Measurements from ENCODE around the gene TRPM3. TPM values are rescaled to one million over a fixed set of nuclear protein-coding genes. Genes with fewer than 3 reads are reported as not detected.

TRPM3 gene
- total and polyA plus RNA-seq, 2 of the 13 experiments (the other 11 are each of a cell fraction or from before 2014, with no cell fraction given): not detected

DNA sequence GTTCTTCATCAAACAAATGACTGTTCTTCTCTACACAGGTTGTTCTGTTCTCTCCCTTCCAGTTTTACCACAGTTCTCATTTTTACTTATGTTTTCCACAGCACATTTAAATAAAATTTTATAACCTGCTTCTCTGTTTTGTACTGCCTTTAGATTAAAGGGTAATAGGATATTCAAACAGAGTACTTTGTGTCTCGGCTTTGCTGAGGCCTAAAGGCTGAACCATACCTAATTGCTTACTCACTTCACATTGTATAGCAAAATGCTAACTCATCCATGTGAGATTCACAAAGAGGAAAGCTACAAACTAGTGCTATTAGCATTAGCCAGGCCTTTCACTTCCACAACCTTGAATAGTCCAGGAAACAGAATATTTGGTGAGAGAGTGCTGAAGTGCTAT is 200.3 kb downstream of the TRPM3 start:
- Histone ChIP-seq H3K27me3 (ENCODE audit: control insufficient read depth in 1 of 2, insufficient read depth in 2 of 2, low read length in 2 of 2) (no peaks in the 10 kb centered on the region), H3K9ac (ENCODE audit: insufficient read depth, low read depth, low read length) (no peak overlapping the region), H3K9me3 (ENCODE audit: low read length) (no peaks in the 10 kb centered on the region), H3K27ac (ENCODE audit: extremely low read length, insufficient read depth, low read length) (no peak overlapping the region), H4K20me1 (ENCODE audit: insufficient read depth, low read length) (no peaks in the 10 kb centered on the region), H3K36me3 (replicated peaks in 1 of 2; ENCODE audit: control insufficient read depth in 1 of 2, insufficient read depth in 2 of 2, low read length in 2 of 2) (no peaks in the 10 kb centered on the region), H2AFZ (ENCODE audit: low read length) (no peak overlapping the region), H3K4me2 (ENCODE audit: low read depth, low read length) (no peak overlapping the region), H3K79me2 (ENCODE audit: insufficient read depth, low read length) (no peaks in the 10 kb centered on the region), H3K4me3 (replicated peaks in 1 of 3; ENCODE audit: insufficient read depth in 1 of 3, low read depth in 2 of 3, low read length in 3 of 3) (no peak overlapping the region), H3K4me1 (ENCODE audit: insufficient read depth, low read length) (no peaks in the 10 kb centered on the region)
- FAIRE-seq (no peak), ATAC-seq (no peak), DNase-seq (ENCODE audit: low spot score) (no peak)
- POLR2A ChIA-PET: no interaction called here
- in situ Hi-C loops (cut with HindIII; ENCODE audit: extremely low pct_ligation_motif_present, low pct_unique_long_range_greater_than_20kb): loop anchor here (5.0 kb wide), 1 partner anchor 326 kb away; no protein-coding TSS in a partner anchor
- intact Hi-C loops (cut with micrococcal nuclease; ENCODE audit: unreplicated experiment): loop anchor here (10.0 kb wide), 1 partner anchor 84 kb away; no protein-coding TSS in a partner anchor
- BruUV-seq (replicated peaks): no TSS peak
- TF ChIP-seq TEAD2 (CRISPR knock-in tag; IDR thresholded peaks at IDR 0.05): no peak
- TF ChIP-seq, protein P1, sequence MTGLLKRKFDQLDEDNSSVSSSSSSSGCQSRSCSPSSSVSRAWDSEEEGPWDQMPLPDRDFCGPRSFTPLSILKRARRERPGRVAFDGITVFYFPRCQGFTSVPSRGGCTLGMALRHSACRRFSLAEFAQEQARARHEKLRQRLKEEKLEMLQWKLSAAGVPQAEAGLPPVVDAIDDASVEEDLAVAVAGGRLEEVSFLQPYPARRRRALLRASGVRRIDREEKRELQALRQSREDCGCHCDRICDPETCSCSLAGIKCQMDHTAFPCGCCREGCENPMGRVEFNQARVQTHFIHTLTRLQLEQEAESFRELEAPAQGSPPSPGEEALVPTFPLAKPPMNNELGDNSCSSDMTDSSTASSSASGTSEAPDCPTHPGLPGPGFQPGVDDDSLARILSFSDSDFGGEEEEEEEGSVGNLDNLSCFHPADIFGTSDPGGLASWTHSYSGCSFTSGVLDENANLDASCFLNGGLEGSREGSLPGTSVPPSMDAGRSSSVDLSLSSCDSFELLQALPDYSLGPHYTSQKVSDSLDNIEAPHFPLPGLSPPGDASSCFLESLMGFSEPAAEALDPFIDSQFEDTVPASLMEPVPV (CRISPR knock-in tag; IDR thresholded peaks at IDR 0.05): no peak
- 0% methylated on average over 1 of the region's 1 CpG for WGBS (ENCODE audit: low lambda C conversion rate)
- CTCF ChIA-PET (ENCODE audit: low intra/inter-chr PET ratio, low total read pairs): no interaction called here

DNA sequence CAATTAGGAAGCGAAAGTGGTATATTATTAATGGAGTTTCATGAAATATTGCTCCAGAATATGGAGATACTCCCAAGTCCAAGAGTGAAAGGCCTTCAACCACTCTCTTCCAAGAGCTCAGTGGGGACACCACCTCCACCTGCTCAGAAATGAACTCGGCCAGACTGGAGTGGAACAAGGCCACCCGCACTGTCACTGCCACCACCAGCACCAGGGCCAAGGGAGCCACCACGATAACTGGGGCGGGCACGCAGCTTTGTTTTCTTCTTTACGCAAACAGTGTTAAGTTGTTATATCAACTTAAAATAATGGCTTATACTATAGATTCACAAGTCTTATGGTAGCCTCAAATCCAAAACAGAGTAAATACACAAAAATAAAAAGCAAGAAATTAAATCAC is 204.1 kb downstream of the TRPM3 start:
- Histone ChIP-seq H3K4me2 (ENCODE audit: low read depth, low read length) (no peak overlapping the region), H4K20me1 (ENCODE audit: insufficient read depth, low read length) (no peaks in the 10 kb centered on the region), H3K4me3 (replicated peaks in 1 of 3; ENCODE audit: insufficient read depth in 1 of 3, low read depth in 2 of 3, low read length in 3 of 3) (no peak overlapping the region), H3K27ac (ENCODE audit: extremely low read length, insufficient read depth, low read length) (no peak overlapping the region), H3K9ac (ENCODE audit: insufficient read depth, low read depth, low read length) (no peak overlapping the region), H3K79me2 (ENCODE audit: insufficient read depth, low read length) (no peaks in the 10 kb centered on the region), H3K36me3 (replicated peaks in 1 of 2; ENCODE audit: control insufficient read depth in 1 of 2, insufficient read depth in 2 of 2, low read length in 2 of 2) (no peaks in the 10 kb centered on the region), H3K27me3 (ENCODE audit: control insufficient read depth in 1 of 2, insufficient read depth in 2 of 2, low read length in 2 of 2) (no peaks in the 10 kb centered on the region), H3K4me1 (ENCODE audit: insufficient read depth, low read length) (no peaks in the 10 kb centered on the region), H3K9me3 (ENCODE audit: low read length) (no peaks in the 10 kb centered on the region), H2AFZ (ENCODE audit: low read length) (no peak overlapping the region)
- no peak for FAIRE-seq
- POLR2A ChIA-PET: no interaction called here
- no TSS peak for BruUV-seq (replicated peaks)
- in situ Hi-C loops (cut with HindIII; ENCODE audit: extremely low pct_ligation_motif_present, low pct_unique_long_range_greater_than_20kb): loop anchor here (10.0 kb wide), 1 partner anchor 58 kb away; no protein-coding TSS in a partner anchor
- CTCF ChIA-PET (ENCODE audit: low intra/inter-chr PET ratio, low total read pairs): no interaction called here
- no peak for DNase-seq (ENCODE audit: low spot score)
- WGBS (ENCODE audit: low lambda C conversion rate): 66% methylated on average over 7 of the region's 7 CpGs
- intact Hi-C loops (cut with micrococcal nuclease; ENCODE audit: unreplicated experiment): no loop called here
- no peak for ATAC-seq
- no peak for TF ChIP-seq HNRNPK (IDR thresholded peaks at IDR 0.05; ENCODE audit: low read depth, low read length, poor library complexity, severe bottlenecking)
- TF ChIP-seq ESRRA (CRISPR knock-in tag; IDR thresholded peaks at IDR 0.05; ENCODE audit: low read depth): no peak

Measured in HepG2 (cell line).